Glomerular visceral epithelial cell (primary cell): ENCODE results near the gene ARL2.

Experiments
- DNase-seq: peaks from one replicate; pipeline ENCODE4 v3.0.0-alpha.2; 2016; ENCODE audit errors: extremely low spot score

Gene ARL2

GRCh38 chr11:65047581-65048422 lies 33.8 kb downstream of the ARL2 start:
- no peak for DNase-seq

GRCh38 chr11:65051398-65051858 lies 37.5 kb downstream of the ARL2 start:
- no peak for DNase-seq

GRCh38 chr11:65053827-65054508 lies 40.0 kb downstream of the ARL2 start:
- no peak for DNase-seq

- DNase-seq, result no peak
Observed at GRCh38 chr11:65055538-65055937, 41.6 kb downstream of the ARL2 start.

GRCh38 chr11:65056999-65057398 lies 43.0 kb downstream of the ARL2 start:
- DNase-seq, result no peak

GRCh38 chr11:65057526-65057925 lies 43.6 kb downstream of the ARL2 start:
- no peak for DNase-seq

GRCh38 chr11:65058012-65058411 lies 44.1 kb downstream of the ARL2 start:
- no peak for DNase-seq

- DNase-seq, result no peak
Observed at GRCh38 chr11:65058419-65059054, 44.6 kb downstream of the ARL2 start, which contains the start of gene NAALADL1. NAALADL1 (minus strand) TSS chr11:65058553; CDS start chr11:65058521, 32 bp downstream.

- DNase-seq, result no peak
Observed at GRCh38 chr11:65059523-65059922, 45.6 kb downstream of the ARL2 start.

GRCh38 chr11:65059959-65060824 lies 46.2 kb downstream of the ARL2 start:
- DNase-seq, result no peak

GRCh38 chr11:65060913-65061408 lies 47.0 kb downstream of the ARL2 start:
- DNase-seq, result no peak

- DNase-seq, result no peak
Observed at GRCh38 chr11:65063532-65063931, 49.6 kb downstream of the ARL2 start.

- no peak for DNase-seq
Observed at GRCh38 chr11:65064847-65065240, 50.9 kb downstream of the ARL2 start.

- no peak for DNase-seq
Observed at GRCh38 chr11:65065851-65066250, 51.9 kb downstream of the ARL2 start.

GRCh38 chr11:65066315-65066714 lies 52.4 kb downstream of the ARL2 start:
- no peak for DNase-seq

GRCh38 chr11:65066805-65067291 lies 52.9 kb downstream of the ARL2 start:
- DNase-seq, result no peak

- no peak for DNase-seq
Observed at GRCh38 chr11:65067446-65067845, 53.5 kb downstream of the ARL2 start.

GRCh38 chr11:65069217-65069616 lies 55.3 kb downstream of the ARL2 start:
- peak; percentile 30 for DNase-seq
